Measurements from ENCODE around the gene FRAT2.

Gene FRAT2

GRCh38 chr10:97325754-97326153, 8.8 kb downstream of the FRAT2 start:
- Histone ChIP-seq H3K27ac (ENCODE audit: low read depth, low read length) (no peak overlapping the region), H3K4me3 (ENCODE audit: low read depth, low read length) (no peak overlapping the region), H3K36me3 (ENCODE audit: insufficient read depth, low read length) (no peaks in the 10 kb centered on the region), H2AFZ (ENCODE audit: low read length, unreplicated experiment) (no peak overlapping the region), H3K4me1 (ENCODE audit: control insufficient read depth, insufficient read depth, low read length, unreplicated experiment) (no peaks in the 10 kb centered on the region), H3K79me2 (ENCODE audit: control insufficient read depth, insufficient read depth, low read length, unreplicated experiment) (no peaks in the 10 kb centered on the region), H3K27me3 (ENCODE audit: insufficient read depth, low read length) (peaks cover 16% of the 10 kb centered on the region)

DNA sequence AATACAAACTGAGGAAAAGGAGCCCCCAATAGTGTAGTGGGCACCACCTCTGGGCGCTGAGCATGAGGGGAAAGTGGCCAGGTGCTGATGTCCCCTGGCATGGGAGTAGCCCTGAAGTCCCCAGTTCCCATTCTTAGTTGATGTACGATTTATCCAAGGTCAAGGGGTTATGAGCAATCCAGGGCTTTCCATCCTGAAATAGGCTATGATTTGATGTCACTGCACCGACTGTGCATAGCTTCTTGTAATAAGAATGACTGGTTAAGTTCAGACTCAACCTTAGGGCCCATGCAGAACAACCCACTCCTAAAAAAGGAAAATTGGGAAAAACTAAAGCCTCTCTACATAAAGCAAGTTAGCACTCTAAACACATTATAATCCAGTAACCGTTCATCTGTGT, 11.0 kb downstream of the FRAT2 start:
- Histone ChIP-seq H2AFZ (ENCODE audit: low read length, unreplicated experiment) (no peak overlapping the region), H3K4me3 (ENCODE audit: low read depth, low read length) (no peak overlapping the region), H3K27ac (ENCODE audit: low read depth, low read length) (no peak overlapping the region), H3K27me3 (ENCODE audit: insufficient read depth, low read length) (peaks cover 26% of the 10 kb centered on the region), H3K79me2 (ENCODE audit: control insufficient read depth, insufficient read depth, low read length, unreplicated experiment) (no peaks in the 10 kb centered on the region), H3K4me1 (ENCODE audit: control insufficient read depth, insufficient read depth, low read length, unreplicated experiment) (peaks cover 4% of the 10 kb centered on the region), H3K36me3 (ENCODE audit: insufficient read depth, low read length) (no peaks in the 10 kb centered on the region)

DNA sequence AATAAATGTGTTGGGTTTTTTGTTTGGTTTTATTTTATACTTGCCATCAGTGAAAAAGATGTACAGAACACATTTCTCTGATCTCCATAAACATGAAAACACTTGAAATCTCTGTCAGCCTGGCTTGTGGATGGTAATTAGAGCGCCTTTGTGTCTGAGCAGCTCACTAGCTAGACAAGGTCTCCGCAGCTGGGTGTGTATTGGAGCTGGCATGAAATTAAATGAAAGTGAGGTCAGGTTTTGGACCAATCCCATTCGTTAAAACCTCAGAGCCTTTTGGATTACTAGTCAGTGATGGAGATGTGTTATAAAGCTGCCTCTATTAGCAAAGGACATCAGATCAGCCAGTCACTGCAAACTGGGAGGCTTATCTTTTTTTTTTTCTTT, 12.7 kb downstream of the FRAT2 start:
- H3K4me3 ChIP-seq (ENCODE audit: low read depth, low read length) = no peak overlapping the region
- no peak overlapping the region for H2AFZ ChIP-seq (ENCODE audit: low read length, unreplicated experiment)
- no peaks in the 10 kb centered on the region for H3K79me2 ChIP-seq (ENCODE audit: control insufficient read depth, insufficient read depth, low read length, unreplicated experiment)
- peaks cover 4% of the 10 kb centered on the region for H3K4me1 ChIP-seq (ENCODE audit: control insufficient read depth, insufficient read depth, low read length, unreplicated experiment)
- peaks cover 26% of the 10 kb centered on the region for H3K27me3 ChIP-seq (ENCODE audit: insufficient read depth, low read length)
- H3K27ac ChIP-seq (ENCODE audit: low read depth, low read length) = no peak overlapping the region
- no peaks in the 10 kb centered on the region for H3K36me3 ChIP-seq (ENCODE audit: insufficient read depth, low read length)

DNA sequence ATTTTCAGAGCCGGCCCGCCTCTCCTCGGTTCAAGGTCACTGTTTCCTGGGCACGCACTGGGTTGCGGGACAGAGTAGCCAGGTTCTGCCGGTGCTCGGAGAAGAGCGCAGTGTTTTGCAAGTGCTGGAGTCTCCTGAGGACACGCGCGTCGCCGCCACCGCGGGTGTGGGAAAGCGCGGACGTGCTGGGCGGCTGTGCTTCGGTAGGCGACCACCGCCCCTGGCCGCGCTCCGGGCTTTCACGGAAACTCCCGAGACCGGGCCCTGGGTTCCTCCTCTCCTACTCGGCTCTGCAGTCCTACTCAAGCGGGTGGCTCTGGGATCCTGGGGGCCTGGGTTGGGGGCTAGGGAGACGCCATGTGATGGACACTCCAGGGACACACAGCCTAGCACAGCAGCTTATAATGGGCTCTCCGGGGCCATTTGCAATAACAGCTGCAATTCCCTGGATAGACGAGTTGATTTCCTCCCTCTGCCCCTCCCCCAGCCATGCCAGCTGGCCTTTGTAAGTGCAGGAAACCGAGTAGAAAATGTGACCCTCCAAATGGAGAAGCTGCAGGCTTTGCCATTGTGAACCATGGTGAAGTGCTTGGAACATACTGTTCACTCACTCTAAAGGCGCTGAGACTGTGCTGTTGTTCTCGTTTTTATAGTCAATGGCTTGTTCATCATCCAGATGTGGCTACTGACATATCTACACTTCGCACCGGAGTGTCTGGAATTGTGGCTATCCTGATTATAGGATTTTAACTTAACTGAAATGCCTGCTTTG, 13.3 kb downstream of the FRAT2 start:
- no peak overlapping the region for H3K27ac ChIP-seq (ENCODE audit: low read depth, low read length)
- no peaks in the 10 kb centered on the region for H3K79me2 ChIP-seq (ENCODE audit: control insufficient read depth, insufficient read depth, low read length, unreplicated experiment)
- peaks cover 26% of the 10 kb centered on the region for H3K27me3 ChIP-seq (ENCODE audit: insufficient read depth, low read length)
- peak overlapping the region; percentile 85; the same call in 1 of the 2 replicates for H3K4me3 ChIP-seq (ENCODE audit: low read depth, low read length)
- no peak overlapping the region for H2AFZ ChIP-seq (ENCODE audit: low read length, unreplicated experiment)
- H3K4me1 ChIP-seq (ENCODE audit: control insufficient read depth, insufficient read depth, low read length, unreplicated experiment) = peaks cover 4% of the 10 kb centered on the region
- no peaks in the 10 kb centered on the region for H3K36me3 ChIP-seq (ENCODE audit: insufficient read depth, low read length)

GRCh38 chr10:97320480-97321031, 14.0 kb downstream of the FRAT2 start:
- no peaks in the 10 kb centered on the region for H3K79me2 ChIP-seq (ENCODE audit: control insufficient read depth, insufficient read depth, low read length, unreplicated experiment)
- H3K36me3 ChIP-seq (ENCODE audit: insufficient read depth, low read length) = no peaks in the 10 kb centered on the region
- H3K4me1 ChIP-seq (ENCODE audit: control insufficient read depth, insufficient read depth, low read length, unreplicated experiment) = peaks cover 4% of the 10 kb centered on the region
- peak overlapping the region; percentile 98 for H2AFZ ChIP-seq (ENCODE audit: low read length, unreplicated experiment)
- H3K27me3 ChIP-seq (ENCODE audit: insufficient read depth, low read length) = peaks cover 26% of the 10 kb centered on the region
- no peak overlapping the region for H3K27ac ChIP-seq (ENCODE audit: low read depth, low read length)
- peak overlapping the region; percentile 85 for H3K4me3 ChIP-seq (ENCODE audit: low read depth, low read length)

DNA sequence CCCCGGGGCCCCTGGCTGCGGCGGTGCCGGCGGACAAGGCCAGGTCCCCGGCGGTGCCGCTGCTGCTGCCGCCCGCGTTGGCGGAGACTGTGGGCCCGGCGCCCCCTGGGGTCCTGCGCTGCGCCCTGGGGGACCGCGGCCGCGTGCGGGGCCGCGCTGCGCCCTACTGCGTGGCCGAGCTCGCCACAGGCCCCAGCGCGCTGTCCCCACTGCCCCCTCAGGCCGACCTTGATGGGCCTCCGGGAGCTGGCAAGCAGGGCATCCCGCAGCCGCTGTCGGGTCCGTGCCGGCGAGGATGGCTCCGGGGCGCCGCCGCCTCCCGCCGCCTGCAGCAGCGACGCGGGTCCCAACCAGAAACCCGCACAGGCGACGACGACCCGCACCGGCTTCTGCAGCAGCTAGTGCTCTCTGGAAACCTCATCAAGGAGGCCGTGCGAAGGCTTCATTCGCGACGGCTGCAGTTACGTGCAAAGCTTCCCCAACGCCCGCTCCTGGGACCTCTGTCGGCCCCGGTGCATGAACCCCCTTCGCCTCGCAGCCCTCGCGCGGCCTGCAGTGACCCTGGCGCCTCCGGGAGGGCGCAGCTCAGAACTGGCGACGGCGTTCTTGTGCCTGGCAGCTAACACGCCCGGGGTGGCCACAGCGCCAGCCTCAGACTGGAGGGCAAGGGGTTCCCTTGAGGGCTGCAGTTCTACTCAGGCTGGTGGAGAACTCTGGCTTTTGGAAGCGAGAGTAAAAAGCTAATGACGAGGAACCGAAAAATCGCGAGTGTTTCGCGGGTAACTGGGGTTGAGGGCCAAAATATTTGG, 14.7 kb downstream of the FRAT2 start:
- Histone ChIP-seq H3K4me3 (ENCODE audit: low read depth, low read length) (peak overlapping the region; percentile 85), H3K79me2 (ENCODE audit: control insufficient read depth, insufficient read depth, low read length, unreplicated experiment) (no peaks in the 10 kb centered on the region), H3K36me3 (ENCODE audit: insufficient read depth, low read length) (no peaks in the 10 kb centered on the region), H2AFZ (ENCODE audit: low read length, unreplicated experiment) (peak overlapping the region; percentile 98), H3K4me1 (ENCODE audit: control insufficient read depth, insufficient read depth, low read length, unreplicated experiment) (peaks cover 4% of the 10 kb centered on the region), H3K27me3 (ENCODE audit: insufficient read depth, low read length) (peaks cover 26% of the 10 kb centered on the region), H3K27ac (ENCODE audit: low read depth, low read length) (no peak overlapping the region)

GRCh38 chr10:97318772-97319651, 15.5 kb downstream of the FRAT2 start, which contains the start of gene FRAT1:
TSS of gene FRAT1 (plus strand) at chr10:97319271. CDS start at chr10:97319454, 183 bp downstream.
- peak within 1 kb of the TSS; percentile 89 for H3K27ac ChIP-seq (ENCODE audit: low read depth, low read length)

GRCh38 chr10:97314671-97315070, 19.9 kb downstream of the FRAT2 start:
- Histone ChIP-seq H3K36me3 (ENCODE audit: insufficient read depth, low read length) (no peaks in the 10 kb centered on the region), H3K27me3 (ENCODE audit: insufficient read depth, low read length) (no peaks in the 10 kb centered on the region), H3K4me1 (ENCODE audit: control insufficient read depth, insufficient read depth, low read length, unreplicated experiment) (no peaks in the 10 kb centered on the region), H3K27ac (ENCODE audit: low read depth, low read length) (no peak overlapping the region), H3K79me2 (ENCODE audit: control insufficient read depth, insufficient read depth, low read length, unreplicated experiment) (no peaks in the 10 kb centered on the region), H3K4me3 (ENCODE audit: low read depth, low read length) (no peak overlapping the region), H2AFZ (ENCODE audit: low read length, unreplicated experiment) (peak overlapping the region; percentile 50)

More at GRCh38 chr10:97318772-97319651, 15.5 kb downstream of the FRAT2 start, which contains the start of gene FRAT1:
- Histone ChIP-seq H3K4me1 (ENCODE audit: control insufficient read depth, insufficient read depth, low read length, unreplicated experiment) (peaks cover 4% of the 10 kb centered on the region), H3K27me3 (ENCODE audit: insufficient read depth, low read length) (peaks cover 26% of the 10 kb centered on the region), H3K79me2 (ENCODE audit: control insufficient read depth, insufficient read depth, low read length, unreplicated experiment) (no peaks in the 10 kb centered on the region), H3K36me3 (ENCODE audit: insufficient read depth, low read length) (no peaks in the 10 kb centered on the region), H2AFZ (ENCODE audit: low read length, unreplicated experiment) (peak within 1 kb of the TSS; percentile 99), H3K4me3 (ENCODE audit: low read depth, low read length) (peak within 1 kb of the TSS; percentile 85)

GRCh38 chr10:97312897-97313296, 21.6 kb downstream of the FRAT2 start:
- H3K4me1 ChIP-seq (ENCODE audit: control insufficient read depth, insufficient read depth, low read length, unreplicated experiment) = no peaks in the 10 kb centered on the region
- H2AFZ ChIP-seq (ENCODE audit: low read length, unreplicated experiment) = no peak overlapping the region
- H3K36me3 ChIP-seq (ENCODE audit: insufficient read depth, low read length) = no peaks in the 10 kb centered on the region
- no peaks in the 10 kb centered on the region for H3K27me3 ChIP-seq (ENCODE audit: insufficient read depth, low read length)
- H3K27ac ChIP-seq (ENCODE audit: low read depth, low read length) = no peak overlapping the region
- H3K4me3 ChIP-seq (ENCODE audit: low read depth, low read length) = no peak overlapping the region
- H3K79me2 ChIP-seq (ENCODE audit: control insufficient read depth, insufficient read depth, low read length, unreplicated experiment) = no peaks in the 10 kb centered on the region

DNA sequence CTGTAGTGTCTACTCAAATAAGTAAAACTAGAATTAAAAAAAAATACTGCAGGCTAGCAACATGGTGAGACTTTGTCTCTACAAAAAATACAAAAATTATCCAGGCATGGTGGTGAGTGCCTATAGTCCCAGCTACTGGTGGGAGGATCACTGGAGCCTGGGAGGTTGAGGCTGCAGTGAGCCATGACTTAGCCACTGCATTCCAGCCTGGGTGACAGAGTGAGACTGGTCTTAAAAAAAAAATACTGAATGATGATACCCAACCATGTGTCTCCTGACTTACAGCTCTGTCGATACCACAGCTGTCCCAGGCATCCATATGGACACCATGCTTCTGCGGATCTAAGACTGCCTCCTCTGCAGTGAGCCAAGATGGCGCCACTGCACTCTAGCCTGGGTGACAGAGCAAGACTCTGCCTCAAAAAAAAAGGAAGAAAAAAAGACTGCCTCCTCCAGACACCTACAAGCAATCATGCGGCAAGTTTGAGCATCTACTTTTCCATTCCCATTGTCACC, 23.4 kb downstream of the FRAT2 start:
- H3K79me2 ChIP-seq (ENCODE audit: control insufficient read depth, insufficient read depth, low read length, unreplicated experiment) = no peaks in the 10 kb centered on the region
- no peaks in the 10 kb centered on the region for H3K4me1 ChIP-seq (ENCODE audit: control insufficient read depth, insufficient read depth, low read length, unreplicated experiment)
- no peak overlapping the region for H2AFZ ChIP-seq (ENCODE audit: low read length, unreplicated experiment)
- H3K4me3 ChIP-seq (ENCODE audit: low read depth, low read length) = no peak overlapping the region
- H3K27ac ChIP-seq (ENCODE audit: low read depth, low read length) = no peak overlapping the region
- H3K36me3 ChIP-seq (ENCODE audit: insufficient read depth, low read length) = no peaks in the 10 kb centered on the region
- no peaks in the 10 kb centered on the region for H3K27me3 ChIP-seq (ENCODE audit: insufficient read depth, low read length)

Measured in ACC112 (cell line).